ENCODE results near the gene MAT2B. TPM values are rescaled to one million over a fixed set of nuclear protein-coding genes. Genes with fewer than 3 reads are reported as not detected.

MAT2B gene
- 10 to 100 TPM; 53.8 to 67.6 (median 55.2) TPM for total RNA-seq

DNA sequence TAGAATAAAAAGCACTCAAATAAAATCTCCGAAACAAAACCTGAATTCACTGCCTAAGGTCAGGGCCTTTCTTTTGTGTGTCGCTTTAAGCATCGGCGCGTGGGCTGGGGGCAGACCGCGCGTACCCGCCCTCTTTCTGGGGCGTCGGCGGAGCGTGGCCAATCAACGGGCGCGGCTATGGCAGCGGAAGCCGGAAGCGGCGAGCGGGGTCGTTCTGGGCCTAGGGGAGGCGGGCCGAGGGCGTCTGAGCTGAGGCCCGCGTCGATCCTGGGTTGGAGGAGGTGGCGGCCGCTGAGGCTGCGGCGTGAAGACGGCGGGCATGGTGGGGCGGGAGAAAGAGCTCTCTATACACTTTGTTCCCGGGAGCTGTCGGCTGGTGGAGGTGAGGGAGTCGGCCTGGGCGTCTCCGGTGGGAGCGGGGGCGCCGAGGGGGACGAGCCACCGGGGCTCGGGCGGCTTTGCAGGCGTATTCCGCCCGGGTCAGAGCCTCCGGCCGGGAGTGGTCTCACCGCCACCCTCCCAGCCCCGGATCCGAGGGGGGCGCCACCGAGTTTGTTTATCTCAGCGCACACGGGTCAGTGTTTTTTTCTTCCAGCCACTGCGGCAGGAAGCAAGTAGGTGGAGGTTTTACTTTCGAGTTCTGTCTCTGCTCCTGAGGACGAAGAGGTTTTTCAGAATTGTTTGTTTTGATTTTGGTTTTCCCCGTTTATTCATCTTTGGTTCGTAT lies at the start of gene MAT2B:
Gene MAT2B (plus strand): TSS at position 252 of the 727 bp plus-strand sequence. CDS start 68 bp downstream, at position 320.
- peak; percentile 93 for DNase-seq
- H3K4me3 Mint-ChIP-seq, result peak within 1 kb of the TSS; percentile 90
- H3K36me3 Mint-ChIP-seq (ENCODE audit: insufficient read depth), result peaks cover 2% of the 10 kb centered on the region
- H3K27me3 Mint-ChIP-seq (ENCODE audit: low read depth), result no peaks in the 10 kb centered on the region
- peak; percentile 82 to 84 for ATAC-seq
- peaks cover 52% of the 10 kb centered on the region for H3K4me1 Mint-ChIP-seq (ENCODE audit: low read depth)
- no peaks in the 10 kb centered on the region for H3K9me3 Mint-ChIP-seq

DNA sequence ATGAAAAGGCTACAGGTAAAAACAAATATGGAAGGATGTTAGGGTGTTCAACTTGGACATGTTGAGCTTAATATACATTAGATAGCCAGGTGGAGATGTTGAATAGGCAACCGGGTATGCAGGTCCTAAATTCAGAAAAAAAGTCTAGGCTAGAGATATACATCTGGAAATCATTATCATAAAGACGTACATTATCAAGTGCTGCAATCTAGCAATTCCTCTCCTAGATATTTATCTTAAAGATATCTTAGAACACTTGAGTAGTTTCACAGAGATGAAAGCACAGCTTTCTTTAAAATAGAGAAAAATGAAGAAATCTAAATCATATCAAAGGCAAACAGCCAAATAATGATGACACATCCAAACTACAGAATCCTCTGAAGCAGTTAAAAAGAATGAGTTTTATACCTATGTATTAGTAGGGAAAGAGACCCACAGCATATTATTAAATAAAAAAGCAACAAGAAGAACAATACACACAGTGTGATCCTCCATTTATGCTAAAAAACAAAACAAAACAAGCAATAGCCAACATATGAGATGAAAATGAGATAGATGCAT lies 49.3 kb upstream of the MAT2B start:
- DNase-seq, result no peak
- H3K4me3 Mint-ChIP-seq, result peak overlapping the region; percentile 17
- peaks cover 19% of the 10 kb centered on the region for H3K36me3 Mint-ChIP-seq (ENCODE audit: insufficient read depth)
- H3K27me3 Mint-ChIP-seq (ENCODE audit: low read depth), result no peaks in the 10 kb centered on the region
- no peak for ATAC-seq
- H3K4me1 Mint-ChIP-seq (ENCODE audit: low read depth), result peaks cover 25% of the 10 kb centered on the region
- no peaks in the 10 kb centered on the region for H3K9me3 Mint-ChIP-seq

DNA sequence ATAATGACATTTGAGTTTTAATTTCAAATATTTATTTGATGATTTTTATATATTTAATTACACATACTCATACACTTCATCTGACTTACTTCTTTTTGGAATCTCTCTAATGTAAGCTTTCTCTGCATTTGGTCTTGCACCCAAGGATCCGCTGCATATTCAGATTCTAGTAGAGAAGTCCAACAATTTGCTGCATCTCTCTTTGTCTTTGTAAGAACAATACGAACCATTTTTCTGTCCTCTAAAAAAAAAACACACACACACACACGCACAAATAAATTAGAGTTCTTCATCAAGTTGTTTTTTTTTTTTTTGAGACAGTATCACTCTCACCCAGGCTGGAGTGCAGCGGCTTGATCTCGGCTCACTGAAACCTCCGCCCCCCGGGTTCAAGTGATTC lies 48.6 kb upstream of the MAT2B start:
- H3K36me3 Mint-ChIP-seq (ENCODE audit: insufficient read depth), result peaks cover 16% of the 10 kb centered on the region
- ATAC-seq (no peak), DNase-seq (no peak)
- no peaks in the 10 kb centered on the region for H3K27me3 Mint-ChIP-seq (ENCODE audit: low read depth)
- no peak overlapping the region for H3K4me3 Mint-ChIP-seq
- peaks cover 28% of the 10 kb centered on the region for H3K4me1 Mint-ChIP-seq (ENCODE audit: low read depth)
- no peaks in the 10 kb centered on the region for H3K9me3 Mint-ChIP-seq

GRCh38 chr5:163458778-163459385 lies 46.5 kb upstream of the MAT2B start:
- ATAC-seq (no peak), DNase-seq (no peak)
- Mint-ChIP-seq H3K27me3 (ENCODE audit: low read depth) (no peaks in the 10 kb centered on the region), H3K4me3 (peak overlapping the region; percentile 98), H3K4me1 (ENCODE audit: low read depth) (peaks cover 31% of the 10 kb centered on the region), H3K36me3 (ENCODE audit: insufficient read depth) (peaks cover 16% of the 10 kb centered on the region), H3K9me3 (no peaks in the 10 kb centered on the region)

DNA sequence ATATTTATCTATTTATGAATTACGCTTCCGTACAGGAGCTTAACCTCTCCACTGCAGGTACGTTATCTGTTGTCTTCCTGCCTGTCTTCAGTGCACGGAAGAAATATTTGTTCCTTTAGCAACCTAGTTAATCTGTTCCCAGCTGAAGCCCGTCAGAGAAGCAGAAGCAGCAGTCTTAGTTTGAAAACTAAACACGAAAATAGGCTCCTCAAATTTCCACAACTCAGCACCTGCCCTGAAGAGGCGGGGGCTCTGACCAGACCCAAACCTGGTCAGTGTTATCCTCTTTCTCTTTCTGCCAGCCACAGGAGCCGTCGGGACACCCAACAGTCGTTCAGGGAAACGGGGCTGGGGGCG lies 46.0 kb upstream of the MAT2B start:
- H3K36me3 Mint-ChIP-seq (ENCODE audit: insufficient read depth), result peaks cover 16% of the 10 kb centered on the region
- peak overlapping the region; percentile 98 for H3K4me3 Mint-ChIP-seq
- no peaks in the 10 kb centered on the region for H3K9me3 Mint-ChIP-seq
- DNase-seq (no peak), ATAC-seq (no peak)
- peaks cover 31% of the 10 kb centered on the region for H3K4me1 Mint-ChIP-seq (ENCODE audit: low read depth)
- H3K27me3 Mint-ChIP-seq (ENCODE audit: low read depth), result no peaks in the 10 kb centered on the region

- H3K27me3 Mint-ChIP-seq (ENCODE audit: low read depth), result no peaks in the 10 kb centered on the region
- peaks cover 31% of the 10 kb centered on the region for H3K4me1 Mint-ChIP-seq (ENCODE audit: low read depth)
- peak within 1 kb of the TSS; percentile 98 for H3K4me3 Mint-ChIP-seq
- no peaks in the 10 kb centered on the region for H3K9me3 Mint-ChIP-seq
- DNase-seq (peak; percentile 93), ATAC-seq (peak; percentile 85 to 87)
- H3K36me3 Mint-ChIP-seq (ENCODE audit: insufficient read depth), result peaks cover 11% of the 10 kb centered on the region
These were observed 45.4 kb upstream of the MAT2B start, which contains the start of gene NUDCD2 for GRCh38 chr5:163459819-163460561. NUDCD2 (minus strand) TSS chr5:163460102; CDS start chr5:163460050, 52 bp downstream.

DNA sequence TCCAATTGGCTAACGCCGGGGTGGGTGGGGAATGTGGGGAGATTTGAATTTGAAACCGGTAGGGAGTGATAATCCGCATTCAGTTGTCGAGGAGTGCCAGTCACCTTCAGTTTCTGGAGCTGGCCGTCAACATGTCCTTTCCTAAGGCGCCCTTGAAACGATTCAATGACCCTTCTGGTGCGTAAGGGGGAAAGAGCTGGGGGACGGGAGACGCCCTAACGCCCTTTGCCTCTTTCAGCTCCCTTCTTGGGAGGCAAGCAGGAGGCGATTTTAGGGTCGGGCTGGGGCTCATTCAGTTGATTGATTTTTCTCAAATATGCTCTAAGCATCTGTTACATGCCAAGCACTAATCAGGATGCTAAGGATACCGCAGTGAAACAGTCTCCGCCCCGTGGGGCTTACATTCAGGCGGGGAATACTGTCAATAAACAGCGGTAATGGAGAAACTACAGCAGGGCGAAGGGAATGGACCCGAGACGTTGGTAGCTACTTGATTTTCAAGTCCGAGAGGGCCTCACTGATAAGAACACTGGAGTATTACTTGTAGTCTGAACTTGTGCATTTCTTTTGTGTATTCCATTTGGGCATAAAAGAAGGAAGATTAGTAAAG lies 44.8 kb upstream of the MAT2B start, which contains the start of gene HMMR:
Gene HMMR (plus strand): TSS at position 71 of the 610 bp plus-strand sequence. CDS start 61 bp downstream, at position 132.
- Mint-ChIP-seq H3K36me3 (ENCODE audit: insufficient read depth) (peaks cover 7% of the 10 kb centered on the region), H3K27me3 (ENCODE audit: low read depth) (no peaks in the 10 kb centered on the region), H3K9me3 (no peaks in the 10 kb centered on the region), H3K4me1 (ENCODE audit: low read depth) (peaks cover 28% of the 10 kb centered on the region), H3K4me3 (peak within 1 kb of the TSS; percentile 98)
- no peak for DNase-seq
- no peak for ATAC-seq

DNA sequence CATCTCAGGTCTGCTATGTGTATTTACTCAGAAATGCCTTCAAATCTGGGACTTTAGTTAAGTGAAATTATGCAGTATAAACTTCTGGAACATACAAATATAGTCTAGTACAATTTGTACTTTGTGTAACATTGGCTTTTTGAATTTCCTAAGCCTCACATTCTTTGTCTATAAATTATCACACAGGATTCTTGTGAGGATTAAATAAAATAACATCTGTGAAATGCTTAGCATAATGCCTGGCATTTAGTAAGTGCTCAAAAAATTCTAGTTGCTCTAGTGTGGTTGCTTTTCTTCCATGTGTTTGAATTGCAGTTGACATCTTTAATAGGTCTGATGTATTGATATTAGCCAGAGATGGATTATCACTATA lies 42.4 kb upstream of the MAT2B start:
- H3K4me3 Mint-ChIP-seq, result no peak overlapping the region
- no peaks in the 10 kb centered on the region for H3K36me3 Mint-ChIP-seq (ENCODE audit: insufficient read depth)
- ATAC-seq, result no peak

GRCh38 chr5:163467682-163468081 lies 37.7 kb upstream of the MAT2B start:
- Mint-ChIP-seq H3K4me1 (ENCODE audit: low read depth) (peaks cover 7% of the 10 kb centered on the region), H3K27me3 (ENCODE audit: low read depth) (no peaks in the 10 kb centered on the region), H3K4me3 (no peak overlapping the region), H3K36me3 (ENCODE audit: insufficient read depth) (no peaks in the 10 kb centered on the region), H3K9me3 (no peaks in the 10 kb centered on the region)
- no peak for DNase-seq
- ATAC-seq, result no peak

More for the DNA sequence above, 42.4 kb upstream of the MAT2B start:
- Mint-ChIP-seq H3K4me1 (ENCODE audit: low read depth) (peaks cover 23% of the 10 kb centered on the region), H3K9me3 (no peaks in the 10 kb centered on the region), H3K27me3 (ENCODE audit: low read depth) (no peaks in the 10 kb centered on the region)
- no peak for DNase-seq

DNA sequence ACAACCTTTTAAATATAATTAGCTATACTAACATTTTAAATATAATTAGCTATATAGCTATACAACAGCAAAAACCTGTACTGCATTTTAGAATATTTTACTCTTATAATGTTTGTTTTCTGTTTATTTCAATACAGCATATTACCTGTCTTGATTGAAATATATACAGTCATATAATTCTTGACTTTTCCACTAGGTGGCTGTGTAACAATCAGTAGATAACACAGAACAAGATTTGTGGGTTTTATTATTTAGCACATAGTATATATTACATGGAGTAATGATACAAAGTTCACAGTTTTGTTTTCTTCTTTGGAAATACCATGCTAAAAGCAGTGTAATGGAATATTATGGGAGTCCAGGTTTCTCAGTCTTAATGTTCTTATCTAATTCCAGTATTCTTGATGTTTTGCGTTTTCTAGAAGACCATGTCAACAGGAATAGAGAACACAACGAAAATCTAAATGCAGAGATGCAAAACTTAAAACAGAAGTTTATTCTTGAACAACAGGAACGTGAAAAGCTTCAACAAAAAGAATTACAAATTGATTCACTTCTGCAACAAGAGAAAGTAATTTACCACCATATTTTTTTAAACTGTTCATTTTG lies 31.7 kb upstream of the MAT2B start:
- ATAC-seq, result peak in 1 of 2 donors; percentile 59
- no peaks in the 10 kb centered on the region for H3K27me3 Mint-ChIP-seq (ENCODE audit: low read depth)
- H3K4me1 Mint-ChIP-seq (ENCODE audit: low read depth), result peaks cover 3% of the 10 kb centered on the region
- no peak for DNase-seq
- no peaks in the 10 kb centered on the region for H3K36me3 Mint-ChIP-seq (ENCODE audit: insufficient read depth)
- no peaks in the 10 kb centered on the region for H3K9me3 Mint-ChIP-seq
- H3K4me3 Mint-ChIP-seq, result no peak overlapping the region

- H3K36me3 Mint-ChIP-seq (ENCODE audit: insufficient read depth), result no peaks in the 10 kb centered on the region
- H3K4me1 Mint-ChIP-seq (ENCODE audit: low read depth), result peaks cover 9% of the 10 kb centered on the region
- DNase-seq, result no peak
- H3K9me3 Mint-ChIP-seq, result no peaks in the 10 kb centered on the region
- ATAC-seq, result no peak
- no peak overlapping the region for H3K4me3 Mint-ChIP-seq
- no peaks in the 10 kb centered on the region for H3K27me3 Mint-ChIP-seq (ENCODE audit: low read depth)
These were observed 30.0 kb upstream of the MAT2B start for GRCh38 chr5:163475411-163475810.

- no peaks in the 10 kb centered on the region for H3K36me3 Mint-ChIP-seq (ENCODE audit: insufficient read depth)
- DNase-seq, result no peak
- no peaks in the 10 kb centered on the region for H3K27me3 Mint-ChIP-seq (ENCODE audit: low read depth)
- peak in 1 of 2 donors; percentile 62 for ATAC-seq
- H3K4me3 Mint-ChIP-seq, result no peak overlapping the region
- H3K4me1 Mint-ChIP-seq (ENCODE audit: low read depth), result peaks cover 10% of the 10 kb centered on the region
- H3K9me3 Mint-ChIP-seq, result no peaks in the 10 kb centered on the region
These were observed 27.1 kb upstream of the MAT2B start for GRCh38 chr5:163478126-163478981.

GRCh38 chr5:163478982-163479271 lies 26.5 kb upstream of the MAT2B start:
- H3K27me3 Mint-ChIP-seq (ENCODE audit: low read depth), result no peaks in the 10 kb centered on the region
- DNase-seq (no peak), ATAC-seq (peak in 1 of 2 donors; percentile 34)
- H3K4me3 Mint-ChIP-seq, result no peak overlapping the region
- peaks cover 10% of the 10 kb centered on the region for H3K4me1 Mint-ChIP-seq (ENCODE audit: low read depth)
- H3K36me3 Mint-ChIP-seq (ENCODE audit: insufficient read depth), result no peaks in the 10 kb centered on the region
- H3K9me3 Mint-ChIP-seq, result no peaks in the 10 kb centered on the region

Measured in activated T-cell treated with anti-CD3 and anti-CD28 coated beads, Interleukin-2, amount 50 U/mL, for 4 hours (primary cell).